Fibroblast of pulmonary artery (primary cell): Measurements from ENCODE around the gene WNK2.

ENCODE experiments used
- DNase-seq: peaks from one replicate; pipeline ENCODE4 v3.0.0-alpha.2; 2010; ENCODE audit warnings: low read depth
- H3K4me3 ChIP-seq: replicated peaks from 2 replicates; pipeline ENCODE4 v1.5.1; 2011; ENCODE audit warnings: low read depth, mild to moderate bottlenecking, control low read depth, low read length, moderate library complexity
- TF ChIP-seq, protein P1 (sequence below): IDR thresholded peaks from 2 replicates; pipeline ENCODE4 v1.5.1; 2011; ENCODE audit warnings: mild to moderate bottlenecking, control low read depth, low read length, inconsistent platforms; ENCODE audit errors: missing control alignments

WNK2 gene

DNA sequence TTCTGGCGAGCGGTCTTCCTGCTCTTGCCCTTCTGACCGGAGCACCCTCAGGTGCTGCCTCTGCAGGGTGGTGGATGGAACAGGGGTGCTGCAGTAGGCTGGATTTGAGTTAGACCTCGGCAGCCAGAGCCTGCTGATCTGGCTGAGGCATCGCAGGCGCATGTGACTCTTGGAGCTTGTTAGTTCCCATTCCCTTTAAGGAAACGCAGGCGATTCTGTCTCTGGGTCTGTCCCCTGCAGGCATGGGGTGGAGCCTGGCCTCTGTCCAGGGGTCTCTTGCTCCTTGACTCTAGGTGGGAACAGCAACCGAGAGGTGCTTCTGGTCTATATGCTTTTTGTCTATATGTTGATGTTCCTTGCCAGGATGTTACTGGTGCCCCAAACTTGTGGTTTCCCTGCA lies 3.1 kb downstream of the WNK2 start:
- H3K4me3 ChIP-seq: no peak overlapping the region
- TF ChIP-seq, protein P1, sequence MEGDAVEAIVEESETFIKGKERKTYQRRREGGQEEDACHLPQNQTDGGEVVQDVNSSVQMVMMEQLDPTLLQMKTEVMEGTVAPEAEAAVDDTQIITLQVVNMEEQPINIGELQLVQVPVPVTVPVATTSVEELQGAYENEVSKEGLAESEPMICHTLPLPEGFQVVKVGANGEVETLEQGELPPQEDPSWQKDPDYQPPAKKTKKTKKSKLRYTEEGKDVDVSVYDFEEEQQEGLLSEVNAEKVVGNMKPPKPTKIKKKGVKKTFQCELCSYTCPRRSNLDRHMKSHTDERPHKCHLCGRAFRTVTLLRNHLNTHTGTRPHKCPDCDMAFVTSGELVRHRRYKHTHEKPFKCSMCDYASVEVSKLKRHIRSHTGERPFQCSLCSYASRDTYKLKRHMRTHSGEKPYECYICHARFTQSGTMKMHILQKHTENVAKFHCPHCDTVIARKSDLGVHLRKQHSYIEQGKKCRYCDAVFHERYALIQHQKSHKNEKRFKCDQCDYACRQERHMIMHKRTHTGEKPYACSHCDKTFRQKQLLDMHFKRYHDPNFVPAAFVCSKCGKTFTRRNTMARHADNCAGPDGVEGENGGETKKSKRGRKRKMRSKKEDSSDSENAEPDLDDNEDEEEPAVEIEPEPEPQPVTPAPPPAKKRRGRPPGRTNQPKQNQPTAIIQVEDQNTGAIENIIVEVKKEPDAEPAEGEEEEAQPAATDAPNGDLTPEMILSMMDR: no peak
- DNase-seq: no peak

DNA sequence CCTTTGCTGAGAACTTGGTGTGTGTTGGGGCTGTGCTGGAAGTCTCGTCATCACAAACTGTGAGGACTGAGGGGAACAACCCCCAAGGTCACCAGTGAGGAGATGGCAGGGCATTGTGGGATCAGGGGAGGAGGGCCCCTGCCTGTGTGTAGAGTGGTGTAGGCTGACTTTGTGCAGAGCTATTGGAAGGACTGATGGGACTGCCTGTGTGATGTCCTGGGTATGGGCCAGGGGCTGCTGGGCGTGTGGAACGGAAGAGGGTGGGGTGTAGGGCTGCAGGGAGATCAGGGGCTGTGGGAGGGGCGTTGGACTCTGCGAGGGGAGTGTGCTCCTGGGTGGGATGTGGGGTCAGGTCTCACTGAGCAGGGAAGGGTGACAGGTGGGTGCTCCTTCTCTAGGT lies 3.6 kb downstream of the WNK2 start:
- no peak for DNase-seq
- no peak overlapping the region for H3K4me3 ChIP-seq
- TF ChIP-seq, protein P1: no peak

DNA sequence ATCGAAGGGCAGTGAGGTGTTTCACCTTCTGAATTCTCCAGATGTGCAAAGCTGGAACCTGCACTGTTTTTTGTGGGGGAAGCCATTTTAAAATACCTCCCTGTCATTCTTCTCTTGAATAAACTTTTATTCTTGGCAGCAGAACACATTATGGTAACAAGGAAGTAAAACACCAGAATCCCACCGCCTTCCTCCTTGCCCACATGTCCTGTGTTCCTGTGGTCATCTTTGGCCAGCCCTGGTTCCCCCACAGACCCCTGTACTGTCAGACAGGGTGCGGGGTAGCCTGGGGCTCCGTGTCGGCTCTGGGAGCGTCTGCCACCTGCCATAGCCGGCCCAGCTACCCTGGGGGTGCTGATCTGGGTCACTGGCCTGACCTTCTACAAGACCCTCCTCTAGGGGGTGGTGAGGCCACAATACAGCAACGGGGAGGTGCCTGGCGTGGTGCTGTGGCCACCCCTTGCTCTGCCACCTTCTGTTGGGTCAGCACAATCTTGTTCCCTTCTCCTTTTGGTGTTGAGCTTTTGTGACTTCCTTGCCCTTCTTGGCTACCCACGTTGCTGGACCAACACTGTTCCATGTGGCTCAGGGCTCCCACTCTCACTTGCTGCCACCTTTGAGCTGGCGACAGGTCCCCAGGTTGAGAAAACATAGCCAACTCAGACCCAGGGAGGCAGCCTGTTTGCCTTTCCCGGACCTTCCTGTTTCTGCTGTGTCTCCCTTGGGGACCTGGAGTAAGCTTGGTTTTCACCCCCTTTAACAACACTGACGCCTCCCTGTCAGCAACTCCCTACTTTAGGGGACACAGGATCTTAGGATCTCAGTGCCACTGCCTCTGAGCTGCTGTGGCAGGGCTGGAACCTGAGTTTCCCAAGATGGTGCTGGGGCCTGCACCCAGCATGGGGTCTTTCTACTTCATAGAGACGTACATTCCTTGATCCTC lies 4.8 kb downstream of the WNK2 start:
- H3K4me3 ChIP-seq: no peak overlapping the region
- no peak for DNase-seq
- TF ChIP-seq, protein P1: no peak

DNA sequence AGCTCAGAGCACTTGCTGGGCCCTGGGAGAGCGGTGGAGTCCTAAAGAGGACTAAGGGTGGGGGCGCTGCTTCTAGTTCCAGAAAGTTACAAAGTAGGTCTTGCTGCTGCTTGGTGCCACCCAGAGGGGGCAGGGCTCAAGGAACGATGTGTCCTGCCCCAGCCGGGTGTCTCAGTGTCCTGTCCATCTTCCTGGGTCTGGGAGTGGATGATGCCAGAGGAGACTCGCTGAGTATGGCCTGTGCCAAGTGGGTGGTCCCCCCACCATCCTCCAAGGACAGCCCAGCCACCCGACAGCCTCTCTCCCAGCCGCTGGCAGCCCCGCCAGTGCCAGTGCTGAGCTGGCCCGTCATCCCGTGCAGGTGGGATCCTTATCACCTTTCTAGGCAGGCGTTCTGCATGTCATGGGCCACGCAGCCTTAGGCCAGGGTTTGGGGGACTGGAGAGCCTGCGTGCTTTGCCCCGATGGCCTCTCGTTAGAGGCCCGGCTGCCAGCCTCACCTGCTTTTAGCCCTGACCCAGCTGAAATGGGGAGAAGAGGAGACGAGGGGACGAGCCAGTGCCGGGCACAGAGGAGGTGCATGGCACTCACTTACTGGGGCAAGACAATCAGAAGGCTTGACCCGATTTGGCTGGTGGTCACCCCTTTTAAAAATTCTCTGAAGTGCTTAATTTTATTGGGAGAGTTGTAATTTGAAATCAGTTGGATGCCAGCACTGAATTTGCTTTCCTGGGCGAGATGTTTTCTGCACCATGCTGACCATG lies 5.6 kb downstream of the WNK2 start:
- DNase-seq: no peak
- TF ChIP-seq, protein P1: no peak
- no peak overlapping the region for H3K4me3 ChIP-seq

DNA sequence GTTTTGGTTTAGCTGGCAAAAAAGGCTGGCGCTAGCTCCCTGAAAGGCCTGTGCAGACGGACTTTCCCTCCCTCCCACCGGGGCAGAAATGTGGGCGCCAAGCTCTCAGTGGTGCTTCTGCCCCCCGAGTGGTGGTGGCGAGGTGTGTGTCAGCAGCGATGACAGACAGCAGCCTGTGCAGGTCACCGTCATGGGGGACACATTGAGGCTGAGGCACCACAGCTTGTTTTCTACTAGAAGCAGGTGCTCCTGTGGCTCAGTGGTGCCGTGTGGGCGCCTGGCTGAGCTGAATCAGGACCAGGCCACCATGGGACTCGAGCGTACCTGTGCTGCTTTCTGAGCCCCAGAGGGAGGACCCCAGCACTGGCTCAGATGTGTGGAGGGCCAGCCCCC lies 6.2 kb downstream of the WNK2 start:
- H3K4me3 ChIP-seq: no peak overlapping the region
- DNase-seq: no peak
- TF ChIP-seq, protein P1: no peak

DNA sequence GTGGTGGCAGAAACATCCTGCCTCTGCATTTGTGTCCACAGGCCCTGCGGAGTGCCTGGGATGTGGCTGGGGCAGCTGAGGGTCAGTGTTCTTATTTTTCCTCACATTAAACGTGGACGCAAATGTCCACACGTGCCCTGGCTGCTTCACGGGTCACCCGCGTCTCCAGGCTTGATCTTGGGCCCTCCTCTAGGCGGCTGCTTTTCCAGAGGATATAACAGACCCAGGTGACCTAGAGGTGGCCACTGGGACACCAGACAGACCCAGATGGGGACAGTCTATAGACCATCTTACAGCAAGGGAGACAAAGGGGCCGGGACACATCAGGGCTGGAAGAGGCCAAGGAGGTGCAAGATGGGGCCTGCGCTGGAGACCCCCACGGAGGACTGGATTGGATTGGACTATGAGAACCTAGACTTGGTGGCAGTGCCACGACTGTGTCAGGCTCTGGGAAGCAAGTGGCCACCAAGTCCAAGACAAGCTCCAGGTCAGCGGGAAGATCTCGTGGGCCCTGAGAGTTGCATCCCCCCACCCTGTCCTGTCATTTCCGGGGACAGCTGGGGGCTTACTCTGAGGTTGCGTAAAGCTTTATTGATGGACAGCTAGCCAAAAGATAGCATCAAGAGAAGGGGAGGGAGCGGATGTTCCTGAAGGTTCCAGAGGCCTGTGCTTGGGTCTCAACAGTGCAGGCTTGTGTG lies 6.9 kb downstream of the WNK2 start:
- DNase-seq: no peak
- TF ChIP-seq, protein P1: no peak

More for the DNA sequence above, 6.9 kb downstream of the WNK2 start:
- H3K4me3 ChIP-seq: no peak overlapping the region
